ACC112 (cell line): ENCODE results near the gene PLAAT1.

Source experiments
- H2AFZ ChIP-seq: fragments of 200-600 bp; sonication (generic); one replicate; pipeline ENCODE4 v1.6.0; 2017; ENCODE audit warnings: antibody characterized with exemption, low read length; ENCODE audit not compliant: unreplicated experiment
- H3K27ac ChIP-seq: fragments of 200-600 bp; sonication (generic); 2 replicates; pipeline ENCODE4 v1.5.1; 2014; ENCODE audit warnings: low read depth, mild to moderate bottlenecking, antibody characterized with exemption, low read length, moderate library complexity
- H3K27me3 ChIP-seq: fragments of 200-600 bp; sonication (generic); 2 replicates; pipeline ENCODE4 v1.6.1; 2014; ENCODE audit warnings: mild to moderate bottlenecking, antibody characterized with exemption, low read length, moderate library complexity, mixed read lengths; ENCODE audit not compliant: insufficient read depth
- H3K36me3 ChIP-seq: fragments of 200-600 bp; sonication (generic); 2 replicates; pipeline ENCODE4 v1.6.1; 2016; ENCODE audit warnings: mild to moderate bottlenecking, antibody characterized with exemption, low read length, moderate library complexity, mixed read lengths; ENCODE audit not compliant: insufficient read depth
- H3K4me1 ChIP-seq: fragments of 200-600 bp; sonication (generic); one replicate; pipeline ENCODE4 v1.6.1; 2016; ENCODE audit warnings: low read length, mixed read lengths; ENCODE audit not compliant: insufficient read depth, unreplicated experiment, control insufficient read depth
- H3K4me3 ChIP-seq: fragments of 200-600 bp; sonication (generic); 2 replicates; pipeline ENCODE4 v1.5.1; 2014; ENCODE audit warnings: mild to moderate bottlenecking, low read depth, low read length
- H3K79me2 ChIP-seq: fragments of 200-600 bp; sonication (generic); one replicate; pipeline ENCODE4 v1.6.0; 2016; ENCODE audit warnings: low read length; ENCODE audit not compliant: control insufficient read depth, unreplicated experiment, insufficient read depth

Gene PLAAT1

GRCh38 chr3:193253986-193254660 lies 13.1 kb downstream of the PLAAT1 start:
- H3K27me3 ChIP-seq = no peaks in the 10 kb centered on the region
- H2AFZ ChIP-seq = no peak overlapping the region
- H3K36me3 ChIP-seq = no peaks in the 10 kb centered on the region
- no peaks in the 10 kb centered on the region for H3K4me1 ChIP-seq
- H3K79me2 ChIP-seq = no peaks in the 10 kb centered on the region
- no peak overlapping the region for H3K27ac ChIP-seq
- H3K4me3 ChIP-seq = no peak overlapping the region

GRCh38 chr3:193261970-193262369 lies 20.9 kb downstream of the PLAAT1 start:
- Histone ChIP-seq H3K4me3 (no peak overlapping the region), H3K27me3 (no peaks in the 10 kb centered on the region), H3K4me1 (no peaks in the 10 kb centered on the region), H3K27ac (no peak overlapping the region), H2AFZ (no peak overlapping the region), H3K36me3 (no peaks in the 10 kb centered on the region), H3K79me2 (no peaks in the 10 kb centered on the region)

- Histone ChIP-seq H3K4me1 (no peaks in the 10 kb centered on the region), H3K36me3 (no peaks in the 10 kb centered on the region), H3K79me2 (no peaks in the 10 kb centered on the region), H3K27me3 (no peaks in the 10 kb centered on the region), H3K4me3 (no peak overlapping the region), H3K27ac (no peak overlapping the region), H2AFZ (no peak overlapping the region)
Observed at GRCh38 chr3:193262707-193263106, 21.7 kb downstream of the PLAAT1 start.

- Histone ChIP-seq H3K27ac (no peak overlapping the region), H2AFZ (no peak overlapping the region), H3K4me3 (no peak overlapping the region), H3K79me2 (no peaks in the 10 kb centered on the region), H3K36me3 (no peaks in the 10 kb centered on the region), H3K4me1 (no peaks in the 10 kb centered on the region), H3K27me3 (no peaks in the 10 kb centered on the region)
Observed at GRCh38 chr3:193269343-193270028, 28.5 kb downstream of the PLAAT1 start.

- H3K4me1 ChIP-seq = no peaks in the 10 kb centered on the region
- H3K27me3 ChIP-seq = no peaks in the 10 kb centered on the region
- H3K36me3 ChIP-seq = no peaks in the 10 kb centered on the region
- H2AFZ ChIP-seq = no peak overlapping the region
- H3K4me3 ChIP-seq = no peak overlapping the region
- H3K79me2 ChIP-seq = no peaks in the 10 kb centered on the region
- no peak overlapping the region for H3K27ac ChIP-seq
Observed at GRCh38 chr3:193270451-193270850, 29.4 kb downstream of the PLAAT1 start.

- Histone ChIP-seq H3K27me3 (no peaks in the 10 kb centered on the region), H3K27ac (no peak overlapping the region), H3K4me3 (no peak overlapping the region), H3K79me2 (no peaks in the 10 kb centered on the region), H3K4me1 (no peaks in the 10 kb centered on the region), H2AFZ (no peak overlapping the region), H3K36me3 (no peaks in the 10 kb centered on the region)
Observed at GRCh38 chr3:193271101-193271840, 30.2 kb downstream of the PLAAT1 start.

- Histone ChIP-seq H3K4me1 (no peaks in the 10 kb centered on the region), H3K79me2 (no peaks in the 10 kb centered on the region), H3K27ac (no peak overlapping the region), H3K4me3 (no peak overlapping the region), H3K36me3 (no peaks in the 10 kb centered on the region), H3K27me3 (no peaks in the 10 kb centered on the region), H2AFZ (no peak overlapping the region)
Observed at GRCh38 chr3:193292386-193292785, 51.4 kb downstream of the PLAAT1 start.

GRCh38 chr3:193295985-193296384 lies 55.0 kb downstream of the PLAAT1 start:
- no peak overlapping the region for H3K4me3 ChIP-seq
- H3K79me2 ChIP-seq = no peaks in the 10 kb centered on the region
- no peaks in the 10 kb centered on the region for H3K4me1 ChIP-seq
- H3K36me3 ChIP-seq = no peaks in the 10 kb centered on the region
- H3K27me3 ChIP-seq = no peaks in the 10 kb centered on the region
- H3K27ac ChIP-seq = no peak overlapping the region
- no peak overlapping the region for H2AFZ ChIP-seq

- Histone ChIP-seq H3K4me3 (no peak overlapping the region), H3K79me2 (no peaks in the 10 kb centered on the region), H3K4me1 (no peaks in the 10 kb centered on the region)
Observed at GRCh38 chr3:193297421-193297820, 56.4 kb downstream of the PLAAT1 start.

GRCh38 chr3:193301433-193301832 lies 60.4 kb downstream of the PLAAT1 start:
- H2AFZ ChIP-seq = no peak overlapping the region
- H3K4me3 ChIP-seq = no peak overlapping the region
- no peaks in the 10 kb centered on the region for H3K79me2 ChIP-seq
- H3K27ac ChIP-seq = no peak overlapping the region
- H3K36me3 ChIP-seq = no peaks in the 10 kb centered on the region
- H3K27me3 ChIP-seq = no peaks in the 10 kb centered on the region
- no peaks in the 10 kb centered on the region for H3K4me1 ChIP-seq

More at GRCh38 chr3:193297421-193297820, 56.4 kb downstream of the PLAAT1 start:
- Histone ChIP-seq H2AFZ (no peak overlapping the region), H3K36me3 (no peaks in the 10 kb centered on the region), H3K27ac (no peak overlapping the region), H3K27me3 (no peaks in the 10 kb centered on the region)
